ENCODE measurements around the gene DRAM2.

GRCh38 chr1:111145963-111146768 is 6.3 kb upstream of the DRAM2 start:
- TF ChIP-seq, protein P1, sequence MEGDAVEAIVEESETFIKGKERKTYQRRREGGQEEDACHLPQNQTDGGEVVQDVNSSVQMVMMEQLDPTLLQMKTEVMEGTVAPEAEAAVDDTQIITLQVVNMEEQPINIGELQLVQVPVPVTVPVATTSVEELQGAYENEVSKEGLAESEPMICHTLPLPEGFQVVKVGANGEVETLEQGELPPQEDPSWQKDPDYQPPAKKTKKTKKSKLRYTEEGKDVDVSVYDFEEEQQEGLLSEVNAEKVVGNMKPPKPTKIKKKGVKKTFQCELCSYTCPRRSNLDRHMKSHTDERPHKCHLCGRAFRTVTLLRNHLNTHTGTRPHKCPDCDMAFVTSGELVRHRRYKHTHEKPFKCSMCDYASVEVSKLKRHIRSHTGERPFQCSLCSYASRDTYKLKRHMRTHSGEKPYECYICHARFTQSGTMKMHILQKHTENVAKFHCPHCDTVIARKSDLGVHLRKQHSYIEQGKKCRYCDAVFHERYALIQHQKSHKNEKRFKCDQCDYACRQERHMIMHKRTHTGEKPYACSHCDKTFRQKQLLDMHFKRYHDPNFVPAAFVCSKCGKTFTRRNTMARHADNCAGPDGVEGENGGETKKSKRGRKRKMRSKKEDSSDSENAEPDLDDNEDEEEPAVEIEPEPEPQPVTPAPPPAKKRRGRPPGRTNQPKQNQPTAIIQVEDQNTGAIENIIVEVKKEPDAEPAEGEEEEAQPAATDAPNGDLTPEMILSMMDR (IDR thresholded peaks at IDR 0.05; ENCODE audit: insufficient read depth, low read depth, low read length) = no peak
- TF ChIP-seq EZH2 (IDR thresholded peaks at IDR 0.05; ENCODE audit: insufficient read depth, low read length) = no peak
